Upper lobe of left lung (tissue), 4 donors: Measurements from ENCODE around the gene PRR23A.

Experiments used
- EP300 ChIP-seq, 4 donors: sonication (generic); formaldehyde crosslinking; IDR thresholded peaks; one replicate each; pipeline ENCODE4 v1.5.1; 2017; ENCODE audit warnings: antibody characterized with exemption in 4 of 4, control low read depth in 2 of 4
- POLR2A ChIP-seq, 4 donors: fragments of 450-650 bp; IDR thresholded peaks; one replicate each; pipeline ENCODE4 v1.5.1; 2016 to 2017; ENCODE audit warnings: antibody characterized with exemption in 4 of 4, mild to moderate bottlenecking in 2 of 4
- TF ChIP-seq, protein P1 (sequence below), 6 experiments: fragments of 450-650 bp in 4 of 6; fragments of 200-600 bp in 2 of 6; sonication (generic) in 2 of 6; IDR thresholded peaks; one replicate each; pipeline ENCODE4 v1.5.1; 2016 to 2019; ENCODE audit warnings: antibody characterized with exemption in 6 of 6

DNA sequence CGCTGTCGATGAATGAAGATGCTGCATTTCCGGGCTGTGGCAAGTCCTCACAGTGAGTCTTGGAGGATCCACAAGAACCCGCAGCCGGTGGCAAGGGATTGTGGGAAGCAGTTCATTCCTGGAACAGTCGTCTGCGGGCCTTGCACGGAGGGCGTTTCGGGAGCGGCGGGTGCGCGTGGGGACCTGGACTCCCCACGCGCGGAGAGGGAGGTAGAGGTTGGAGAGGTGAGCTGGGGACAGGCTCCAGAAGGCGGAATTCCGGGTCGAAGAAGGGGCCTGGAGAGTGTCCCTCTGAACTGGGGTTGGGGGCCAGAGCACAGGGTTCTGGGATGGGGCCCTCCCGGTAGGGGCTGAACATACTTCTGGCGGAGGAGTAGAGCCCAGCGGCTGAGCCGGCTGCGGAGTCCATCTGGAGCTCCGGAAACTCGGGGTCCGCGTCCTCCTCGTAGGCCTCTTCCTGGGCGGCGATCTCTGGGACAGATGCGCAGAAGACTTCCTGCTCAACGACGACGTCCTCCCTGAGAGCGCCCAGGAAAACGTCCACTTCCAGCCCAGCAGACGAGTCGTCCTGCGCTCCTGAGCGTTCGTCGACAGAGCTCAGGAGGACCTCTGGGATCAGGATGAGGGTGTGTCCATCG, 593 bp downstream of the PRR23A start:
- TF ChIP-seq, protein P1, sequence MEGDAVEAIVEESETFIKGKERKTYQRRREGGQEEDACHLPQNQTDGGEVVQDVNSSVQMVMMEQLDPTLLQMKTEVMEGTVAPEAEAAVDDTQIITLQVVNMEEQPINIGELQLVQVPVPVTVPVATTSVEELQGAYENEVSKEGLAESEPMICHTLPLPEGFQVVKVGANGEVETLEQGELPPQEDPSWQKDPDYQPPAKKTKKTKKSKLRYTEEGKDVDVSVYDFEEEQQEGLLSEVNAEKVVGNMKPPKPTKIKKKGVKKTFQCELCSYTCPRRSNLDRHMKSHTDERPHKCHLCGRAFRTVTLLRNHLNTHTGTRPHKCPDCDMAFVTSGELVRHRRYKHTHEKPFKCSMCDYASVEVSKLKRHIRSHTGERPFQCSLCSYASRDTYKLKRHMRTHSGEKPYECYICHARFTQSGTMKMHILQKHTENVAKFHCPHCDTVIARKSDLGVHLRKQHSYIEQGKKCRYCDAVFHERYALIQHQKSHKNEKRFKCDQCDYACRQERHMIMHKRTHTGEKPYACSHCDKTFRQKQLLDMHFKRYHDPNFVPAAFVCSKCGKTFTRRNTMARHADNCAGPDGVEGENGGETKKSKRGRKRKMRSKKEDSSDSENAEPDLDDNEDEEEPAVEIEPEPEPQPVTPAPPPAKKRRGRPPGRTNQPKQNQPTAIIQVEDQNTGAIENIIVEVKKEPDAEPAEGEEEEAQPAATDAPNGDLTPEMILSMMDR (IDR thresholded peaks at IDR 0.05) = no peak
- TF ChIP-seq POLR2A (IDR thresholded peaks at IDR 0.05) (no peak), EP300 (IDR thresholded peaks at IDR 0.05) (no peak)
